ENCODE measurements around the gene PMAIP1.
"Not testable (repeated sequence)": the region's sequence is repeated elsewhere in the genome, so short reads cannot be mapped to it uniquely, and the experiment has no call there.

The PMAIP1 gene

GRCh38 chr18:59874166-59874565, 25.6 kb upstream of the PMAIP1 start:
- H3K27me3 Mint-ChIP-seq: no peaks in the 10 kb centered on the region
- no peaks in the 10 kb centered on the region for H3K36me3 Mint-ChIP-seq
- no peak overlapping the region for H3K4me3 Mint-ChIP-seq
- no peak overlapping the region for H3K27ac Mint-ChIP-seq
- peaks cover 1% of the 10 kb centered on the region for H3K4me1 Mint-ChIP-seq (ENCODE audit: low read depth)
- no peaks in the 10 kb centered on the region for H3K9me3 Mint-ChIP-seq (ENCODE audit: low read depth)

- no peaks in the 10 kb centered on the region for H3K27me3 Mint-ChIP-seq
- H3K36me3 Mint-ChIP-seq: no peaks in the 10 kb centered on the region
- peaks cover 2% of the 10 kb centered on the region for H3K4me1 Mint-ChIP-seq (ENCODE audit: low read depth)
- no peaks in the 10 kb centered on the region for H3K9me3 Mint-ChIP-seq (ENCODE audit: low read depth)
- H3K4me3 Mint-ChIP-seq: no peak overlapping the region
- no peak overlapping the region for H3K27ac Mint-ChIP-seq
Measured at GRCh38 chr18:59876310-59876626, 23.5 kb upstream of the PMAIP1 start.

- Mint-ChIP-seq H3K27ac (no peak overlapping the region), H3K36me3 (no peaks in the 10 kb centered on the region), H3K4me1 (ENCODE audit: low read depth) (peaks cover 13% of the 10 kb centered on the region), H3K9me3 (ENCODE audit: low read depth) (no peaks in the 10 kb centered on the region), H3K27me3 (no peaks in the 10 kb centered on the region), H3K4me3 (no peak overlapping the region)
Measured at GRCh38 chr18:59877361-59877760, 22.4 kb upstream of the PMAIP1 start.

- no peaks in the 10 kb centered on the region for H3K27me3 Mint-ChIP-seq
- H3K4me3 Mint-ChIP-seq: no peak overlapping the region
- no peaks in the 10 kb centered on the region for H3K9me3 Mint-ChIP-seq (ENCODE audit: low read depth)
- peaks cover 23% of the 10 kb centered on the region for H3K4me1 Mint-ChIP-seq (ENCODE audit: low read depth)
- H3K27ac Mint-ChIP-seq: no peak overlapping the region
- no peaks in the 10 kb centered on the region for H3K36me3 Mint-ChIP-seq
Measured at GRCh38 chr18:59878644-59879043, 21.2 kb upstream of the PMAIP1 start.

- Mint-ChIP-seq H3K4me3 (peak overlapping the region; percentile 2), H3K36me3 (no peaks in the 10 kb centered on the region), H3K4me1 (ENCODE audit: low read depth) (peaks cover 43% of the 10 kb centered on the region), H3K27ac (peak overlapping the region; percentile 73), H3K27me3 (no peaks in the 10 kb centered on the region), H3K9me3 (ENCODE audit: low read depth) (no peaks in the 10 kb centered on the region)
Measured at GRCh38 chr18:59881728-59882656, 17.8 kb upstream of the PMAIP1 start.

- H3K9me3 Mint-ChIP-seq (ENCODE audit: low read depth): no peaks in the 10 kb centered on the region
- H3K4me1 Mint-ChIP-seq (ENCODE audit: low read depth): peaks cover 43% of the 10 kb centered on the region
- no peaks in the 10 kb centered on the region for H3K36me3 Mint-ChIP-seq
- H3K27me3 Mint-ChIP-seq: no peaks in the 10 kb centered on the region
- no peak overlapping the region for H3K4me3 Mint-ChIP-seq
- H3K27ac Mint-ChIP-seq: no peak overlapping the region
Measured at GRCh38 chr18:59884351-59884750, 15.4 kb upstream of the PMAIP1 start.

GRCh38 chr18:59885579-59886163, 14.1 kb upstream of the PMAIP1 start:
- no peaks in the 10 kb centered on the region for H3K36me3 Mint-ChIP-seq
- H3K27me3 Mint-ChIP-seq: no peaks in the 10 kb centered on the region
- peak overlapping the region; percentile 70 for H3K27ac Mint-ChIP-seq
- peak overlapping the region; percentile 53 for H3K4me3 Mint-ChIP-seq
- peaks cover 43% of the 10 kb centered on the region for H3K4me1 Mint-ChIP-seq (ENCODE audit: low read depth)
- no peaks in the 10 kb centered on the region for H3K9me3 Mint-ChIP-seq (ENCODE audit: low read depth)

GRCh38 chr18:59886399-59886798, 13.4 kb upstream of the PMAIP1 start:
- not testable (repeated sequence) for H3K4me3 Mint-ChIP-seq; H3K36me3 Mint-ChIP-seq; H3K9me3 Mint-ChIP-seq (ENCODE audit: low read depth); H3K27me3 Mint-ChIP-seq; H3K27ac Mint-ChIP-seq
- H3K4me1 Mint-ChIP-seq (ENCODE audit: low read depth): peaks cover 41% of the 10 kb centered on the region

- Mint-ChIP-seq H3K9me3 (ENCODE audit: low read depth) (no peaks in the 10 kb centered on the region), H3K27me3 (no peaks in the 10 kb centered on the region), H3K4me1 (ENCODE audit: low read depth) (no peaks in the 10 kb centered on the region), H3K4me3 (no peak overlapping the region), H3K27ac (no peak overlapping the region), H3K36me3 (no peaks in the 10 kb centered on the region)
Measured at GRCh38 chr18:59892123-59892522, 7.7 kb upstream of the PMAIP1 start.

- Mint-ChIP-seq H3K36me3 (no peaks in the 10 kb centered on the region), H3K4me1 (ENCODE audit: low read depth) (peaks cover 2% of the 10 kb centered on the region), H3K4me3 (no peak overlapping the region), H3K27ac (no peak overlapping the region), H3K27me3 (no peaks in the 10 kb centered on the region), H3K9me3 (ENCODE audit: low read depth) (no peaks in the 10 kb centered on the region)
Measured at GRCh38 chr18:59893971-59894370, 5.8 kb upstream of the PMAIP1 start.

- H3K4me3 Mint-ChIP-seq: no peak overlapping the region
Measured at GRCh38 chr18:59897321-59897954, 2.4 kb upstream of the PMAIP1 start.

GRCh38 chr18:59898093-59898492, 1.7 kb upstream of the PMAIP1 start:
- Mint-ChIP-seq H3K9me3 (ENCODE audit: low read depth) (no peaks in the 10 kb centered on the region), H3K27me3 (no peaks in the 10 kb centered on the region), H3K27ac (no peak overlapping the region)

More at GRCh38 chr18:59897321-59897954, 2.4 kb upstream of the PMAIP1 start:
- no peak overlapping the region for H3K27ac Mint-ChIP-seq
- peaks cover 17% of the 10 kb centered on the region for H3K4me1 Mint-ChIP-seq (ENCODE audit: low read depth)
- peaks cover 2% of the 10 kb centered on the region for H3K36me3 Mint-ChIP-seq
- H3K9me3 Mint-ChIP-seq (ENCODE audit: low read depth): no peaks in the 10 kb centered on the region
- H3K27me3 Mint-ChIP-seq: no peaks in the 10 kb centered on the region

GRCh38 chr18:59898609-59899297, 1.0 kb upstream of the PMAIP1 start:
- Mint-ChIP-seq H3K9me3 (ENCODE audit: low read depth) (no peaks in the 10 kb centered on the region), H3K27ac (peak overlapping the region; percentile 91), H3K4me3 (peak overlapping the region; percentile 89), H3K27me3 (no peaks in the 10 kb centered on the region), H3K4me1 (ENCODE audit: low read depth) (peaks cover 26% of the 10 kb centered on the region), H3K36me3 (peaks cover 11% of the 10 kb centered on the region)

More at GRCh38 chr18:59898093-59898492, 1.7 kb upstream of the PMAIP1 start:
- H3K36me3 Mint-ChIP-seq: peaks cover 9% of the 10 kb centered on the region
- peaks cover 23% of the 10 kb centered on the region for H3K4me1 Mint-ChIP-seq (ENCODE audit: low read depth)
- H3K4me3 Mint-ChIP-seq: peak overlapping the region; percentile 89

GRCh38 chr18:59900222-59901128, 679 bp downstream of the PMAIP1 start:
- H3K27ac Mint-ChIP-seq: peak overlapping the region; percentile 97
- H3K4me1 Mint-ChIP-seq (ENCODE audit: low read depth): peaks cover 40% of the 10 kb centered on the region
- no peaks in the 10 kb centered on the region for H3K27me3 Mint-ChIP-seq
- H3K4me3 Mint-ChIP-seq: peak overlapping the region; percentile 97
- peaks cover 18% of the 10 kb centered on the region for H3K36me3 Mint-ChIP-seq
- no peaks in the 10 kb centered on the region for H3K9me3 Mint-ChIP-seq (ENCODE audit: low read depth)

Measured in activated naive CD8-positive, alpha-beta T cell (primary cell).